Fibroblast of lung (primary cell): Measurements from ENCODE around the gene BMPR1A.

ENCODE experiments used
- CTCF ChIP-seq, 2 donors: IDR thresholded peaks in 1 of 2; conservative IDR thresholded peaks in 1 of 2; 1 replicate in 1 of 2; 2 replicates in 1 of 2; pipeline ENCODE4 v1.5.1; 2011 to 2012; ENCODE audit warnings: low read length in 2 of 2, control low read depth in 1 of 2, inconsistent platforms in 1 of 2, low read depth in 1 of 2, mild to moderate bottlenecking in 1 of 2
- EZH2 ChIP-seq: IDR thresholded peaks from 2 replicates; pipeline ENCODE4 v1.5.1; 2012; ENCODE audit warnings: low read length, control low read depth, mild to moderate bottlenecking; ENCODE audit errors: missing control alignments

DNA sequence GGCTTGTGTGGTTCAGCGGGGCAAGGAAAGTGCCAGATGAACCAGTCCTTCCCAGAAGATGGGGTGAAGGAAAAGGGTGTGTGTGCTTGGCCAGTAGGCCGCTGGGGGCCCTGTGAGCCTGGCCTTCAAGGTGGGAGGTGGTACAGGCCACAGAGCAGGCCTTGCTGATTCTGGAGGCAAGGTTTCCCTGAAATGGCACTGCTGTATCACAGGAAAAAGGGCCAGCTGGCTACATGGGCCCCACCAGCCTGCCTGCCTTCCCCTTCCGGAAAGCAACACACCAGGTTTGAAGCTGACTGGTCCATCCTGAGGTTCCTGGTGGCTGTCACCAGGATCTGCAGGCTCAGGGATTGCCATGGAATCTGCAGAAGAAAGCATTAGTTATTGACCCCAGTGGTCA lies 188.5 kb downstream of the BMPR1A start:
- TF ChIP-seq CTCF (conservative IDR thresholded peaks at IDR 0.05 in 1 of 2, IDR thresholded peaks at IDR 0.05 in 1 of 2; ENCODE audit: low read depth in 1 of 2, low read length in 2 of 2) (no peak), EZH2 (no peak)
